HG03108 (cell line): ENCODE results near the gene NGDN.

ENCODE experiments used
- ATAC-seq: cut with Tn5 transposase; IDR thresholded peaks from one replicate; pipeline ENCODE4 v1.9.1; 2021; ENCODE audit warnings: moderate library complexity; ENCODE audit not compliant: unreplicated experiment

NGDN gene

GRCh38 chr14:23520899-23521533 lies 51.5 kb downstream of the NGDN start:
- ATAC-seq = no peak

GRCh38 chr14:23521785-23522640 lies 52.5 kb downstream of the NGDN start:
- no peak for ATAC-seq

GRCh38 chr14:23522643-23523198 lies 53.2 kb downstream of the NGDN start:
- ATAC-seq = no peak

GRCh38 chr14:23523229-23524016 lies 53.9 kb downstream of the NGDN start:
- no peak for ATAC-seq

- no peak for ATAC-seq
Measured at GRCh38 chr14:23524954-23525353, 55.5 kb downstream of the NGDN start.

GRCh38 chr14:23525611-23526010 lies 56.1 kb downstream of the NGDN start:
- ATAC-seq = no peak
